NCI-H345 (cell line): ENCODE results near the gene KCND1.
A peak's percentile ranks its signal among the peaks of the same experiment; 100 is the strongest.

Experiments used
- DNase-seq: peaks from one replicate; lab custom pipeline; 2025; lab: John Stamatoyannopoulos, UW

Gene KCND1

DNA sequence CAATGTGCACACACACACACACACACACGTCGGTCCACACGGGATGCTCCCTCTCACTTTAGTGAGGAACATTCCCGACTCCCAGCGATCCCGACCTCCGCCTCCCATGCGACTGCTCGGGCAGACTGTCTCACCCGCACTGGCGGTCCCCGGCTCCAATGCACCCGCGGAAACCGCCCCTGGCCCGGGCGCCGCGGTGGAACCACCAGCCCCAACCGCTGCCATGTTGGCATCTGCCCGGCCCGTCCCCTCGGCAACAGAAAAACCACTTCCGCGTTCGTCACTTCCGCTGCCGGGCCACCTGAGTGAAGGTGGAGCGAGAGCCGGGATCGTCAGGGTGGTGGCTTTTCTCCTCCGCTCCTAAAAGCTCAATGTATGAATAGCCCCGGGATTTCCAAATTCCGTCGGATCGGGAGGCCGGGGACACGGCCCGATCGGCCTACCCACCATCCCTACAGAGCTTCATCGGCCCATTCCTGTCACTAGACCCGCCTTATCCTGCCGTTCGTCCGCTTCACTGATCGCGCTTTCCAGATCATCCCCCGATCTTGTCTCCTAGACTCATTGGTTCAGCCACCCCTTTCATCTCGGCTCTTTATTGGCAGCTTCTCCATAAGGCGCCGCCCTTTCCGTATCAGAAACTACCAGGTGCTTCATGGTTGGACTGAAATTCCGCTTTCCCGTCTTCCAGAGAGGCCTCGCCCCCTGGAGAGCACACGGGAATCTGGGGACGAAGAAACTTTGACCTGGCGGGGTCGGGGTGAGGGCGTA, 60.0 kb downstream of the KCND1 start, which contains the start of gene SLC35A2:
Gene SLC35A2, minus strand, starts transcription at position 235 of the 771 bp plus-strand sequence. Its CDS starts 10 bp downstream, at position 225.
- DNase-seq: peak; percentile 85
